ENCODE data around the gene PIK3C2G.

PIK3C2G gene

GRCh38 chr12:18580291-18580690 is 319.0 kb downstream of the PIK3C2G start:
- no peak for DNase-seq

GRCh38 chr12:18580706-18581105 is 319.4 kb downstream of the PIK3C2G start:
- DNase-seq, result no peak

- no peak for DNase-seq
These were observed 320.1 kb downstream of the PIK3C2G start for GRCh38 chr12:18581232-18581962.

GRCh38 chr12:18583655-18584054 is 322.3 kb downstream of the PIK3C2G start:
- DNase-seq, result no peak

GRCh38 chr12:18586581-18586980 is 325.3 kb downstream of the PIK3C2G start:
- DNase-seq, result no peak

- DNase-seq, result no peak
These were observed 328.0 kb downstream of the PIK3C2G start for GRCh38 chr12:18589316-18589715.

- DNase-seq, result no peak
These were observed 330.2 kb downstream of the PIK3C2G start for GRCh38 chr12:18591473-18591872.

- no peak for DNase-seq
These were observed 334.1 kb downstream of the PIK3C2G start for GRCh38 chr12:18595412-18595811.

GRCh38 chr12:18601962-18602361 is 340.6 kb downstream of the PIK3C2G start:
- no peak for DNase-seq

GRCh38 chr12:18612971-18613370 is 351.7 kb downstream of the PIK3C2G start:
- DNase-seq, result no peak

GRCh38 chr12:18620986-18621385 is 359.7 kb downstream of the PIK3C2G start:
- DNase-seq, result no peak

- DNase-seq, result no peak
These were observed 368.1 kb downstream of the PIK3C2G start for GRCh38 chr12:18629445-18629844.

GRCh38 chr12:18629916-18630315 is 368.6 kb downstream of the PIK3C2G start:
- DNase-seq, result no peak

- DNase-seq, result no peak
These were observed 370.0 kb downstream of the PIK3C2G start for GRCh38 chr12:18631339-18631738.

GRCh38 chr12:18632848-18633247 is 371.5 kb downstream of the PIK3C2G start:
- no peak for DNase-seq

- DNase-seq, result no peak
These were observed 373.1 kb downstream of the PIK3C2G start for GRCh38 chr12:18634382-18634781.

- no peak for DNase-seq
These were observed 379.1 kb downstream of the PIK3C2G start for GRCh38 chr12:18640321-18640955.

GRCh38 chr12:18643681-18644080 is 382.4 kb downstream of the PIK3C2G start:
- no peak for DNase-seq

- no peak for DNase-seq
These were observed 383.2 kb downstream of the PIK3C2G start for GRCh38 chr12:18644564-18644963.

GRCh38 chr12:18646286-18646890 is 385.1 kb downstream of the PIK3C2G start:
- DNase-seq, result no peak

- no peak for DNase-seq
These were observed 390.2 kb downstream of the PIK3C2G start for GRCh38 chr12:18651525-18651924.

GRCh38 chr12:18652596-18652995 is 391.3 kb downstream of the PIK3C2G start:
- DNase-seq, result no peak

- no peak for DNase-seq
These were observed 392.1 kb downstream of the PIK3C2G start for GRCh38 chr12:18653465-18653864.

GRCh38 chr12:18655351-18655750 is 394.0 kb downstream of the PIK3C2G start:
- no peak for DNase-seq
